GM15510 (cell line): ENCODE results near the gene VWA1.

Experiments used
- POLR2A ChIP-seq: IDR thresholded peaks from 3 replicates; pipeline ENCODE4 v1.6.1; 2011; ENCODE audit warnings: borderline replicate concordance; ENCODE audit not compliant: insufficient read length; ENCODE audit errors: extremely low read depth

Gene VWA1

GRCh38 chr1:1435106-1435903 is at the start of gene VWA1:
TSS of gene VWA1 (plus strand) at chr1:1435690. CDS start at chr1:1435749, 59 bp downstream.
- no peak for TF ChIP-seq POLR2A

- no peak for TF ChIP-seq POLR2A
Observed at GRCh38 chr1:1385931-1386330, 49.6 kb upstream of the VWA1 start.

DNA sequence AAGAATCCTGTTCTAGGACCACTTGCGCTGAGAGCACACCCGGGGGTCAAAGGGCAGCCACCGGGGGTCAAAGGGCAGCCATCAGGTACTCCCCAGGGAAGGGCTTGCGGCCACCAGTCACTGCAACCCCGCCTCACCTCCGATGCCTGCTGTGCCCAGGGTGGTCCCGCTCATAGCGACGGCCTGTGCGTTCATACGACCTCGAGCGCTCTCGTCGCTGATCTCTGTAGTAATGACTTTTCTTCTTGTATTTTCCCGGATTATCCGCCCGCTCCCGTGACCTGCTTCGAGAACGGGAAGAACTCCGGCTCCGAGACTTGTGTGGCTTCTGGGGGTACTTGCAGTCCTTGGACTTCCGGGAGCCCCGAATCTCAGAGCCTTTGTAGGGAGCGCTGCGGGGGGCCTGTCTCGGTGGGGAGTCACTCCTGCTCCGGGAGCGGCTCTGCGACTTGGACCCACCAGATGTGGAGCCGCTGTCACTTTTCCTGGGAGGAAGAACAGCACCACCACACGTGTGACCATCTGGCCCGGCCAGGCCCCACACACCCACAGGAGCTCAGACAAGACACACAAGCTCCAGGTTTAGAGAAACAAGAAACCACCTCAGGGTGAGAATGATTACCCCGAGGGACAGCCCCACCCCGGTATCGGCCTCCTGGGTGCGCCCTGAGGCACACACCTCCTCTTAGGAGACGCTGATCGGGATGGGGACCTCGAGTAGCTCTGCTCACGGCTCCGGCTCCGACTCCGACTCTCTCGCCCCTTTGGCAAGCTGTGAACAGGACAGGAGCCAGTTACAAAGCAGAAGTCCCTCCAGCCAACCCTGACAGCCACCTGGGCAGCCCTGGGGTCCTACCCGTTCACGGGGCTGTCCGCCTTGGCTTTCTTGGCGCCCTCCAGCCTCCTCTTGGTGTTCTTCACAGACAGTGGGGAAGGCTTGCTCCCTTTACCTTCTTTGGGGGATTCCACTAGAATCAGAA is 48.1 kb upstream of the VWA1 start:
- TF ChIP-seq POLR2A, result no peak

DNA sequence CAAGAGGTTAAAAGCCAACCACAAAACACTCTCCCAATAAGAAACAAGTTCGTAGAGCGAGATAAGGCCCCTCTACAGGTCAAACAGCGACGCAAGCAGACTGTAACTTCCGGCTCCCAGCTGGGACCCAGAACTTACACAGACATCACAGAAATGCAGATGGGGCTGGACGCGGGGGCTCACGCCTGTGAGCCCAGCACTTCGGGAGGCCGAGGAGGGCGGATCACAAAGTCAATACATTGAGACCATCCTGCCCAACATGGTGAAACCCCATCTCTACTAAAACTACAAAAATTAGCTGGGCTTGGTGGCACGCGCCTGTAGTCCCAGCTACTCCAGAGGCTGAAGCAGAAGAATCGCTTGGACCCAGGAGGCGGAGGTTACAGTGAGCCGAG is 47.4 kb upstream of the VWA1 start:
- TF ChIP-seq POLR2A, result no peak

DNA sequence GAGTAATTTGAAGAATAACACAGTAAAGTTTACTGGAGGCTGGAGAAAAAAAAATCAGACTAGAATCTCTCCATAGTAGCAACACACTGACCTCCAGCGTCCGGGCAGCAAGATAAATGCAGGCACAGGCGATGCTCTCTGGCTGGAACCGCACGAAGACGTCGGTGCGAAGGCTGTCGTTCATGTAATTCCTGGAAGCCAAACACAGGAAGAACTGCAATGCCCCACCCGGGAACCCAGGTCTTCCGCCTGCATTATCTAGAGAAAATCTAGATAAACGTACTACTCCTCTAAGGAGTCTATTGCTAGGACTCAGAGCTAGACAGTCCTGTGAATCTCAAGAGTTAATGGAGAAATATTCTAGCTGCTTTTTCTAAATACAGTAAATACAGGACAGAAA is 44.8 kb upstream of the VWA1 start:
- no peak for TF ChIP-seq POLR2A

DNA sequence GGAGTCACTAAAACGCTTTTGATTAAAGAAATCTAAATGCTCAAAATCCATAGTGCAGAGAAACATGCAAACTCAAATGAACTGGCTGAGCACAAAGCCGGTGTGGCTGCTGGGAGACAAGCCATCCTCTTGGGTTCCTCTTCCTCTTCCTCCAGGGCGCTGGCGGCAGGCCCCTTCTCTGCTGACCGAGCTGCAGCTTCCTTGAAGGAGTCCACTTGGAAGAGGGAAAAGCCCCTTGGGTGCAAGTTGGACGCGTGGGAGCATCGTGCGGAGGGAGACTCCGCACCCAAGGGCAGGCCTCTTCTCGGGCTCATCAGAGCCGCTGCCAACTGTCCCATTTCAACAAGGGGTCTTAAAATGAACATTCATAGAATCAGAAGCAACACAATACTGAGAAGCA is 44.3 kb upstream of the VWA1 start:
- no peak for TF ChIP-seq POLR2A

DNA sequence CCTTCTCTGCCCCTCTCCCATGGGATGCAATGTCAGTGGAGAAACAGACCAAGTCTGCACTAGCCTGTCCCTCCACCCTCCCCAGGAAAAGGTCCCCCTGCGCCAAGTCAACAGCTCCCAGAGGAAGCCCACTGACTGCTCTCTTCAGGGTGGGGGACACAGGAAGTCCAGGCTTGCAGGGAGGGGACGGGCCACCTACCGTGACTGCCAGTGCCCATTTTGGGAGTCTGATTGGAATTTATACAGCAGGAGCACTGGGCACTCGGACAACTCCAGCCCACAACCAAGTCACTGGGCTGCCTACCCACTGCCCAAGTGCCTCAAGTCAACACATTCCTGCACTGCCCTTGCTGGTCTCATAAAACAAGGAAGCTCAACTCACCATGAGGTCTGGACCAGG is 42.5 kb upstream of the VWA1 start:
- TF ChIP-seq POLR2A, result no peak

- TF ChIP-seq POLR2A, result no peak
Observed at GRCh38 chr1:1393428-1393827, 42.1 kb upstream of the VWA1 start.

DNA sequence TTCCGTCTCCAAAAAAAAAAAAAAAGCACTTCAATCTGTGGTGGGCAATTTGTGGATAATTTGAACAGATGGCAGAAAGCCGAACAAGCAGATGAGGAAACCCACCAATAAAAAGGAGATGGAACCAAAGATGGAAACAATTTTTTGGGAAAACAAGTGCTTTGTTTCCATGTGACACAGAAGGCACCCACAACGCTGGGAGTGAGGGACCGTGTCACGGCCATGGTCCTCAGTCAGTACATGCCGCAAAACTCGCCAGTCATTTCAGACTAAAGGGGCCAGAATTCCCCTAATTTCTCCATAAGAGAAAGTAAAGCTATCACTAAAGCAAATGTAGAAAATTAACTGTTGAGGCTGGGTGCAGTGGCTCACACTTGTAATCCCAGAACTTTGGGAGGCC is 41.4 kb upstream of the VWA1 start:
- TF ChIP-seq POLR2A, result no peak

DNA sequence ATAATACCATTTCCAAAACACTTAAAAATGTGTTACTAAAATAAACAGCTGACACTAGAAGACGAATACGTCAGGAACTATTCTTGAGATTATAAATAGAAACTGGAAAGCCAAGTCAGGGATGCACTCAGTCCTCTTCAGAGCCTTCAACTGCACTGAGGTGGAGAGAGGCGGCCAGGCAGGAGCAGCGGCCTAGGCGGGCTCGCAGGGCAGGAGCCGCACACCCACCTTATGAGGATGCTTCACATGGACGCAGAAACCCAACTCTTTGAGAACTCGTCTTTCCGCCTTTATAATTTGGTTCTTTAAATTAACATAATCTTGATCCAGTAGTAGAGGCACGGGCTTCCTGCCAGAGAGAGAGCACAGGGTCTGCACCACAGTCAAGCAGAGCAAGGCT is 40.3 kb upstream of the VWA1 start:
- no peak for TF ChIP-seq POLR2A

GRCh38 chr1:1397839-1398523 is 37.5 kb upstream of the VWA1 start:
- TF ChIP-seq POLR2A, result no peak

DNA sequence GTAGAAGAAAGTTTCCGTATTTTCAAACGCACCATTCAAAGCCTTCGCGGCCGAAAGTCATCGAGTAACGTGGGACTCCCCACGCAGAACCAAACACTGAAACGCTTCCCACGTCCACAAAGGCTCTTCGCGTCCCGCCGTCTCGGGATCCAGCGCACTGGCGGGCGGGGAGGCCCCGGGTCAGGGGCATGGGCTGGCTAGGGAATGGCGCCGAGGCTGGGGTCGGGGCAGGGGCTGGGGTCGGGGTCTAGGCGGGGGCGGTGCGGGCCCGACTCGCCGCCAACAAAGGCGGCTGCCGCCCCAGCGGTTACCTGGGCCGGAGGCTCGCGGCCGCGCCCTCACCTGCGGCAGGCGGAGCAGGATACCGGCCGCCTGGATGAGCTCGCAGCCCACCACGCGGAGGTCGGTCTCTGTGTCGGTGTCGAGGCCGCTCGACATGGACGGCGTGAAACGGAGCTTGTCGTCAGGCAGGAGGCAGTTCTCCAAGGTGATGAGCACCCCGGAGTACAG is 36.8 kb upstream of the VWA1 start:
- no peak for TF ChIP-seq POLR2A

- TF ChIP-seq POLR2A, result peak; percentile 96
Observed at GRCh38 chr1:1399187-1399871, 36.2 kb upstream of the VWA1 start, which contains the start of gene CCNL2. TSS of gene CCNL2 (minus strand) at chr1:1399335. CDS start at chr1:1399306, 29 bp downstream.
